HG02970 (cell line): ENCODE results near the gene PAM.
"Not testable (repeated sequence)": the region's sequence is repeated elsewhere in the genome, so short reads cannot be mapped to it uniquely, and the experiment has no call there.

Experiments used
- ATAC-seq: cut with Tn5 transposase; IDR thresholded peaks from one replicate; pipeline ENCODE4 v1.9.1; 2021; ENCODE audit warnings: mild to moderate bottlenecking, moderate library complexity, moderate number of reproducible peaks; ENCODE audit not compliant: unreplicated experiment, low FRiP score

PAM gene

DNA sequence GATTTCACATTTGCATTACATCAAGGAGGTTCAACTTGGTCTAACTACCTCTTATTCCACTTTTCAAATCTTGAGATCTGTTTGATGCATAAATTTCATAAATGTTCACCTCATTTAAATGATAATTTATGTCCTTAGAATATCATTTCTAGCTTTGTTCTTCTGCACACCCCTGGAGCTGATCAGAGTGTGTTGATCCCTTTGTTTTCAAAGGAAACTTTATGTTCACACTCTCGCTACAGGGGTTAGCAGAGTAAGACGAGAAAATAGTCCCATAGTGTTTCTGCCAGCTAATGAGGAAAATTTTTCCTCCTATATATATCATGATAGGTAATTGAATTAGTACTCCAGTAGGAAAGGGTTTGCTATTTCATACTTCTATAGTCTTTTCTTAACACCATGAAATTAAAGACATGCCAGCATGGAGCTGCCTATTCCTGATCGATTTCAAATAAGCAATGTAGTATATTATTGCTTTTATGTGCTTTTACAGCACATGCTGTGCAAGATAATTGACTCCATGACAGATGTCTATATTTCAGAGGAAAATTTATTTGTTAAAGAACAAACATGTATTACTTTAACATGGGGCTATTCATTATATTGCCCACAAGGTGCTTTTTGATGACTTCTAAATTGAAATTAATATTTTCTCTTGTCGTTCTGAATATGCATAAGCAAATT is 4.8 kb upstream of the PAM start:
- no peak for ATAC-seq

DNA sequence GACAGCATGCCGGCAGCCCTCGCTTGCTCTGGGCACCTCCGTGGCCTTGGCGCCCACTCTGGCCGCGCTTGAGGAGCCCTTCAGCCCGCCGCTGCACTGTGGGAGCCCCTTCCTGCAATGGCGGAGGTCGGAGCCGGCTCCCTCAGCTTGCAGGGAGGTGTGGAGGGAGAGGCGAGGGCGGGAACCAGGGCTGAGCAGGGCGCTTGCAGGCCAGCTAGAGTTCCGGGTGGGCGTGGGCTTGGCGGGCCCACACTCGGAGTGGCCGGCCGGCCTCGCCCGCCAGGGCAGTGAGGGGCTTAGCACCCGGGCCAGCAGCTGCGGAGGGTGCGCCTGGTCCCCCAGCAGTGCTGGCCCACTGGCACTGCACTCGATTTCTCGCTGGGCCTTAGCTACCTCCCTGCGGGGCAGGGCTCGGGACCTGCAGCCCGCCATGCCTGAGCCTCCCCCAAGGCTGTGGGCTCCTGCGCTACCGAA is 3.2 kb upstream of the PAM start:
- ATAC-seq = not testable (repeated sequence)

DNA sequence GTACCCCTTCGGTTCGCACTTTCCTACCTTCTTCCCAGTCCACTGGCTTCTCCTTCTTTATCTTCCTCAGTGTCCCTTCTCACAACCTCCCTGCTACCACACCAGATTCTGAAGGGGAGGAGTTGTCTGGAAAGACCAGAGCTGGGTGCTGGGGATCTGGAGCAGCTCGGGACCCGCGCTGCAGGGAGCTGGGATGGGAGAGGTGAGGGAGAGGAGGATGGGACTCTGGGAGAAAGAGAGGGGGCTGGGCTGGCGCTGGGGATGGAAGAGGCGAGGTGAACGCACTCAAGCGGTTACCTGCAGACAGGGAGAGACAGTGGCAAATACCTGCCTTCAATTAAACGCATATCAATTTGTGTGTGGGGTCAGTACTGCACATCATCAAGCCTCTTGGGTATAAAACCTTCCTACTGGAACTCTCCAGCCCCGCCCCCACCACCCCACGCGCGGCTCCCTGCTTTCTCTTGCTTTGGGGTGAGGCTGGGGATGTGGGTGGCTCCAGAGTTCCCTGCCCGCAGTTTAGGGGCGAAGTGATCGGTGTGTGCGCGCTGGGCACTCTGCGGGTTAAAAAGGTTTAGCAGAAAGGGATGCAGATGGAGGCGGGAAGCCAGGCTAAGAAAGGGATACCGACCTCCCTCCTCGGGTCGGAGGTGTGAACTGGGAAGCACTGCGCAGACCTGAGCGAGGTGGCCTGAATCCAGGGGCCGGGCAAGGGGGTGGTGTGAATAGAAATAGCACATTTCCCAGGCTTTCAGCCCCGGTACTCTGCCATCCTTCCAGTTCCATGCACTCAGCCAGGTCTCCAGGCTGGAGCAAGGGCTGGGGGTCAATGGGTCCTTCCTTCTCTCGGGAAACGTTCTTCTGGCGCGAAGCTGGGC is 977 bp upstream of the PAM start:
- ATAC-seq = no peak

DNA sequence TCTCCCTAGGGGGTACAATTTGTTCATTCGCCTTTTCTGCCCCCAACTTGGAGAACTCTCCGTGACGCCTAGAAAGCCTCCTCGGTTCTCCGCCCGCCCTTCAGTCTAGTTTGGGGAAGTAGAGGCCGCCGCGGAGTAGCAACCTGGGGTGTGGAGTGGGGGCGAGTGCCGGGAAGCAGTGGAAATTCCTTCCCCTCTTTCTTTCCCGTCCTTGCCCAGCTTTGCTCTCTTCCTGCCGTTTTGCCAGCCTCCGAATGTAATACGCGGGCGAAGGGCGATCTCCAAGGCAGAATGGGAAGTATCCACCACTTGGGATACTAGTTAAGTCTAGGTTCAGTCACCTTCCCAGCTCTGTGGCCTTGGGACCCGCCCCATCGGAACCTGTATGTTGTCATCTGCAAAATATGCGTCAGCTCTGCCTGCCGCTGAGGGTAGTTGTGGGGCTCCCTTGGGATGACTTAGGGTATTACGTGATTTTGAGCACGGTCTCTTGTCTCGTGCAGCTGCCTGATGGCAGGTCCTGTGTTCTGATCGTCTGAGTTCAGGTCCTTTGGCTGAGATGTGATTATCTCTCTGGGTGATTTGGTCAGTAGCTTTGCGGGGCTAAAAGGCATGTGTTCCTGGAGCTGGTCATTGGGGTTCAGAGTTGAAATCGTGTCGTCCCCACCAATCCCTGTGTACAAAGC is 724 bp downstream of the PAM start:
- peak; percentile 69 for ATAC-seq

DNA sequence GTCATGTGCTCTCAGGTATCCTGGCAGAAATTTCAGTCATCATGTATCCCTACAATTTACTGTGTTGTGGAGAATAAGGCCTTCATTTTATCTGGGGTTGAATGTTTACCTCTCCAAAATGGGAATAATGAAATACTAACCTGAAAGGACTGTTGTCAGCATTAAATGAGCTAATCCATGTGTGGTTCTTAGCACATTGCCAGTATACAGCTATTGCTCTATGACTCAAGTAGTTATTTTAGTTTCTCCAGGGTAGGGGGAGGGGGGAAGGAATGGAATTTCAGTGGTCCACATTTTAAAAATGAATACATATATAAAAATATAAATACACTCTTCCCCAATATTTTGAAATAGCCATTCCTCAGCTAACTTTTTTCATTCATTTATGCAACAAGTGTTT is 3.5 kb downstream of the PAM start:
- no peak for ATAC-seq

DNA sequence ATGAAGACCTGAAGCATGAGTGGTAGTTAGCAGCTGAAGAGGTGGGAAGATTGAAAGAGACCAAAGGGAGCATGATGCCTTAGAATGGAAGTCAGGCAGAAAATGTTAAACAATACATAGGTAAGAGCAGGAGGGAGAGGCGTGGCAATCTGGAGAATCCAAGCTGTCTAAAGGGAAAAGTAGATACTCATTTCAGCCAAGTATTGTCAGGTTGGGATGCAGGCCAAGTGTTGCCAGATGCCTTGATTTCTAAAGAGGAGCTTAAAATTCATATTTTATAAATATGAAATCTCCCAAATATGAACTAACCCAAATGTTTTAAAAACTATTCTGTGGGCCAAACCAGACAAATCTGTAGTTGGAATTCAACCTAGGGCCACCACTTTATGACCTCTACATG is 4.2 kb downstream of the PAM start:
- ATAC-seq = no peak

DNA sequence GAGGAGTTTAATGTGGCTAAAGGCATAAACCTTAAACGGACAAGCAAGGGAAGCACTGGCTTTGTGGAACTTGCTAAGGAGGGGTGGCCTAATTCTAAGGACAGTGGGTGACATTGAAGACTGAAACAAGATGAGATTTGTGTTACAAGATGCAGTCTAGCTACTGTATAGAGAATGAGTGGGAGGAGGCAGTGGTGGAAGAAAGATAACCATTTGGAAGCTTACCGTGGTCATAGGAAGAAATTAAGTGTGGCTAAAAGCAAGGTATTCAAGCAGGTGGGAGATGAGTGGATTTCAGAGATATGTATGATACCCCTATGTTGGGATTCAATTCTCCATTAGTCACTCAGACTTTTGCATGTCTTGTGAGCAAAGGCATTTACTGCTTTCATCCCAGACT is 4.6 kb downstream of the PAM start:
- ATAC-seq = no peak

DNA sequence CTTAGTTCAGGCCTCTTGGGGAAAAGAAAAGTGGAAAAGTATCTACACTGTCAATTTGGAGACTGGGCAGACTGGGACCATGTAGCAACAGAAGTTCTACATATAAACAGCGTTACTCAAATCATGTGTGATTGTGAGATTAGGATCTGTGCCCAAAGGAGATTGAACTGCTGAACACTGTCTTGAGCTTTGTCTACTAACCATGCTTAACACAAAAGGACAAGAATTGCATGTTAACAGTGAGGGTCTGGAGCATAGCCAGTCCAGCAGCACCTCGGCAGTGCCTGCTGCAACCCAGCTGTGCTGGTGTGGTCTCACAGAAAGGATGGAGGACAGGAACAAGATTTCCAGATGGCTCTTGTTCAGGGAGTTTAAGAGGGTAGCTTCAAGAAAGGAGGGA is 5.7 kb downstream of the PAM start:
- ATAC-seq = no peak

DNA sequence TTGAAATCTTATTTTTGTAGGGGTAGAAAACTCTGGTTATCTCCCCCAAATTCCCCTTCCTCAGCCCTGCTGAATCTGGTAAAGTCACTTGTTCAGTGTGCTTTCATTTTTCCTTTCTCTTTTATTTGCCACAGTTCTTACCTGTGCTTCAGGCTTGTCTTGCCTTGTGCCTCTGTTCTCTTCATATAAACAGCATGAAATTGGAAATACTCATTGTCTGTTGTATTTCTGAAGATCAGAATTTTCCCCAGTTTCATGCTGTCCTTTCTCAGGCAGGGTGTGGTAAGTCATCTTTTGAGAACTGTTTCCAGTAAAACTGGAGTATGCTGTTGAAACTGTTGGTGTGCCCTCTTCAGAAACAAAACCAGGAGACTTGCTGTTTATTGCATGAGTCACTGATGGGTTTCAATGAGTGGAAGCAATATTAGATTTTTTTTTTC is 7.0 kb downstream of the PAM start:
- peak; percentile 62 for ATAC-seq

DNA sequence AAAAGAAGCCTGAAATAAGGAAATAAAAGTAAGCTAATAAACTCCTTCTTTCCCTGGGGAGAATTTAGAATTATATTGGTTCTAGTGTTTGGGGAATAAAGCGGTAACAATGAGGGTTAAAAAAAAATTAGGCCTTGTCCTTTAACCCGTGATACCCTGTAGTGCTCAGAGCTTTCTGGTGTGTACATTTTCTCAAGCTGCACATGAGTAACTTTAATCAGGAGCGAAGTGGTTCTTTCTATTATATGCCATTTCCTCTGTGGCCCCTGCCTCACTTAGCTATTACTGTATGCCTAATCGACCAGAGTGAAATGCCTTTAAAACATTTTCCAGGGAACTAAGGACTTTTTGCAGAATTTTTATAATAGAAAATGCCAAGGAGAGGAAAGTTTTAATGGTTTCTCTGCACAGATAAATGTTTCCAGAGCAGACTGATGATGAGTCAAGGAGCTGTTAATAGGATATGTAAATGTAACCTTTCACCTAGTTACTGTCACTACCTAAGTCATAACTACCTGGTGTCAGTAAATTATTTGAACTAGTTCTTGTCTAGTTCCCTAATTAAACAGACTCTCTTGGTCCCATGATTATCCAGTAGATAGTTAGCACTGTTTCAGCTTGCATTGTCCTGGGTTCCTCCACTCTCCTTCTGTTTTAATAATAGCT is 7.6 kb downstream of the PAM start:
- ATAC-seq = no peak

DNA sequence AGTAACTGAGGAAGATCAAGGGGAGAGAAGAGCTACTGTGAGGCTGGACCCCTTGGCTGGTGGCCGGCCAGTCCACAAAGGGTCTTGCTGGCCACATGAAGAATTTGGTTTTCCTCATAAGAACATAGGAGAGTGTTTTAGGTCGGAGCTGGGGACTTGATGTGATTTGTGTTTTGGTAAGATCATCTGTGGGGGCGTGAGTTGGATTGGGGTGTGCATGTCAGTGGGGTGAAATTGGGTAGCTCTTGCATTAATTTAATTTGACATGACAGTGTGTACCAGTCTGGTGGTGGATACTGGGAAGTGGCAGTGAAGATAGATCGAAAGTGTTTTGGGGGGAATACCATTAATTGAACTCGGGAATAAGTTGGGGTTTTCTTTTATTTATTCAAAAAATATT is 8.6 kb downstream of the PAM start:
- ATAC-seq = no peak

DNA sequence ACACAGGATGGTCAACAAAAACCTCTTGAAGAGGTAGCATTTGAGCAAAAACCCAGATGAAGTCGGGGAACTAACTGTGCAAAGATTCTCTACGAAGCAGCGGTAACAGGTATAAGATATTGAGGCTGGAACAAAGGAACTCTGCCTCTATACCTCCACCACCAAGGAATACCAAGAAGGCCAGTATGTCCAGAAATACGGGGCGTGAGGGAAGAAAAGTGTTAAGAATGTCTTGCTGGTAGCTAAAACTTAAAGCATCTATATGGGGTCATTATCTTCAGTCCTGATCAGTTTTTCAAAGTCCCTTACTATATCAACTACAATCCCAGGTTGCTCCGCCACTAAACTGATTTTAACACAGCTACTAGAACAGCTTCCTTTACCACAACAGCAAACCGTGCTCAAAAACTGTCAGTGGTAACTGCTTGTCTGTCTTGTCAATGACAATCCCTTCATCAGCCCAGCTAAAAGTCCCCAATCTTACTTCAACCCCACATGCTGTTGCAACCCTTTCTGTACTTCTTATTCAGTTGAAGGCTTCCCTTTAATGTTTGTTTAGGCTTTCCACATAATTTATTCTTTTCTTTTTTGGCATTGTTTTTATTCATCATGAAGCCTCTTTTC is 9.4 kb downstream of the PAM start:
- no peak for ATAC-seq

DNA sequence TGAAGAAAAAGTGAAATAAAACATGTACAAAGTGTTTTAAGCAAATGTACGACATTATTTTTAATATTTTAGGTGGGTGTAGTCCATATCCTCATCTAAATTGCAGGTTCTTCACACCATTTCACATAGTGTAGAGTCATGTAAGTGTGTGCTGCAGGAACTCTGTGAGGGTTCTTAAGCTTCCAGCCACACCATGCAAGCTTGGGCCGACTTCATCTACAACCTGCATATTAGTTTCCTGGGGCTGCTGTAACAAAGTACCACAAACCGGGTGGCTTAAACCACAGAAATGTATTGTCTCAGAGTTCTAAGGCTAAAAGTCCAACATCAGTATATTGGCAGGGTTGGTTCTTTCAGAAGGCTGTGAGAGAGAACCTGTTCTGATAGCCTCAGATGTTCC is 10.2 kb downstream of the PAM start:
- ATAC-seq = no peak

DNA sequence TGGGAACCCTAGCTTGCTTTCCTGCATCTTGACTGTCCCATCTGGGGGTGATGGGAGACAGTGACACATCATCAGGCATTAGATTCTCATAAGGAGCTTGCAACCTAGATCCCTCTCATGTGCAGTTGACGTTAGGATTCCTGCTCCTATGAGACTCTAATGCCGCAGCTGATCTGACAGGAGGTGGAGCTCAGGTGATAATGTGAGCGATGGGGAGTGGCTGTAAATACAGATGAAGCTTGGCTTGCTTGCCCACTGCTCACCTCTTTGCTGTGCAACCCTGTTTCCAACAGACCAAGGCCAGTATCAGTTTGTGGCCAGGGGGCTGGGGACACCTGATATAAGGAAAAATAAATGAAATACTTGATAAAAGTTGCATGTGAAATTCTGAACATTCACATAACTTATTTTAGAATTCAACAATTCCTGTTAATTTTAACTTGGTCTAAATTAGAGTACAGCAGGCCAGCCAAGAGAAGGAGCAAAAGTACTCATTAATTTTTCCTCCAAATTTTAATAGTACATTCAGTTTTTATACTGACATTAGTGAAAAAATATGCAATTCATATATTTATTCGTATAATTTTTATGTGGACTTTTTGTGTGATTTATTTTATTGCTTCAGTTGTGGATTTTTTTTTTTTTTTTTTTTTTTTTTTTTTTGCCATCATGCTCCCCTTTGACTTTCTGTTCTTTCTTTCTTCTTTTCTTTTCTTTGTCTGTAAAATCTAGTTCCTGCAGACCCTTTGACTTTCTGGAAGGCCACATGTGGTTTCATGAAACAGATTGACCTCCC is 11.4 kb downstream of the PAM start:
- no peak for ATAC-seq

DNA sequence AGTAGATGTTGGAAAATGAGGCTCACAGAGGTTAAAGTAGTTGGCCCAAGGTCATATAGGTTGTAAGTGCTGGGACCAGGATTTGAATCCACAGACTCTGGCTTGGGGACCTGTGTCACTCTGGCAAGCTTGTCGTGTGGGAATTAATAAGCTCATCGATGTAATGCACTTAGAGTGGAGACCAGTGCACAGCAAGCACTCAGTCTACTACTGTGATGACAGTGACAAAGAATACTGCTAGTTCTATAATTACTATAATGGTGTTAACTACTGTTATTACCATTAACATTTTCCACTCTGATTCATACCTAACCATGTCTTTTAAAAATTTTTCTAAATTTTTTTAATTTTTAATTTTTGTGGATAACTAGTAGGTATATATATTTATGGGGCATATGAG is 12.8 kb downstream of the PAM start:
- no peak for ATAC-seq

DNA sequence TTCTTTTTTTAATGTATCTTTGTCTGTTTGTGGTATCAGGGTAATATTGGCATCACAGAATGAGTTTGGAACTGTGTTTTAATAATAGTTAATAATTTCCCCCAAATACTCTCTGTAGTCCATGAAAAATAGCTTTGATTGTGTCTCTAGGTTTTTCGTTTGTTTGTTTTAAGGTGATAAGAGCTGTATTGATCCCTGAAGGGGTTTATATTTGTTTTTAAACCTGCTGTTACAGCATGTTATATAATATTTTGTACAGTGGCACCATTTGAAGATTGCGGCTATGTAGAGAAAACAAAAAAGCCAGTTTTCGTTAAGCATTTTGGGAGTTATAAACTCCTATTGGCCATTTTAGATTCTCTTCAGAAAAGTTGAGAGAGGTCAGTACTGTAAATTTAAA is 15.7 kb downstream of the PAM start:
- ATAC-seq = no peak

DNA sequence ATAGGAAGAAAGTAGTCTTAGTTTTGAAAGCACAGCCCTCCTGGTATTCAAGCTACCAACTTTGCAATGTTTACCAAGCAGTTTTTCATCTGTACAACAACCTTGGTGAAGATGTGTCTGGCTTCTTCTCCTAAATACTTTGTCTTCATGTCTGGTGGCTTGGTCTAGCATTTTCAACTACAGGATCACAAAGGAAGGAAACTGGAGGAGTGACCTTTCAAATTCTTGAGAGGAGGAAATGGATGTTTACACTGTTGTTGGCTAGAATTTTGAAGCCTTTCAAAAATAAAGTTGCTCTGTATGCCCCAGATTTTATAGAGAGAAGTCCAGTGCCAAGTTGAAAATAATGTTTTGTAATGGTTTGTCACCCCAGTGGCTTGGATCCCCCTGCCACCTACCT is 16.3 kb downstream of the PAM start:
- no peak for ATAC-seq

DNA sequence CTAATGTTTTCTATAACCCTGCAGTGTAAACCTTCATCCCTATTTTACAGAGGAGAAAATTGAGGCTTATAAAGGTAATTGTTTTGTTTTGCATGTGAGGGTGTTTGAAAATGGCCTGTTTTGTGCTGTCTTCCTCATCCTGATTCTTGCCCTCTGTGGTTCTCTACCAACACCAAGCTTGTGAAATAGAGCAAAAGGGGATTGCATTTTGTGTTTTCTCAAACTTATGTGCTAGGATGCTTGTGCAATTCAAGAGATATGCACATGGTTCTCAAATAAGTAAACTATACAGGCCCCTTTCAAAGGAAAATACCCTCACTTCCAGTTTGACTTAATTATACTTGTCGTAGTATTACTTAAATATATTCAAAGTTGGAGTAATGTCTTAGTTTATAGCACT is 17.2 kb downstream of the PAM start:
- no peak for ATAC-seq

DNA sequence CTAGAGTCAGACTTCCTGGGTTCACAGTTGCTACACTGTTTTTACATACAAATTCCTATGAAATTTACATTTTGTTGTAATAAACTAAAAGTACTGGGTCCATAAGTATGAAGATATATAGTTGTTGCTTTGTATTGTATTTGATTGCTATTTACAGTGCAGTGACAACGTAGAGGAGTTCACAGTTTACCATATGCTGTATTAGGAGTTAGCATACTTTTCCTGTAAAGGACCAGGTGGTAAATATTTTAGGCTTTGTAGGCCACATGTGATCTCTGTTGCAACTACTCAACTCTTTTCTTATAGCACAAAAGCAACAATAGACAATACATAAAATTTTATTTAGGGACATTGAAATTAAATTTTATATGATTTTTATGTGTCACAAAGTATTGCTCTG is 18.0 kb downstream of the PAM start:
- no peak for ATAC-seq

DNA sequence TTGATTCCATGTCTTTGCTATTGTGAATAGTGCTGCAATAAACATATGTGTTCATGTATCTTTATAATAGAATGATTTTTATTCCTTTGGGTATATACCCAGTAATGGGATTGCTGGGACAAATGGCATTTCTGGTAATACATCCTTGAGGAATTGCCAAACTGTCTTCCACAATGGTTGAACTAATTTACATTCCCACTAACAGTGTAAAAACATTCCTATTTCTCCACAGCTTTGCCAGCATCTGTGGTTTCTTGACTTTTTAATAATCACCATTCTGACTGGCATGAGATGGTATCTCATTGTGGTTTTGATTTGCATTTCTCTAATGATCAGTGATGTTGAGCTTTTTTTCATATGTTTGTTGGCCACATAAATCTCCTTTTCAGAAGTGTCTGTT is 20.7 kb downstream of the PAM start:
- ATAC-seq = not testable (repeated sequence)
